Head of caudate nucleus (tissue), 42 donors: ENCODE data around the gene CPNE4.
"Not testable (repeated sequence)": the region's sequence is repeated elsewhere in the genome, so short reads cannot be mapped to it uniquely, and the experiment has no call there.

ENCODE experiments used
- DNase-seq, 42 donors: peaks; one replicate each; pipeline versions ENCODE4 v3.0.0 to v3.0.0-alpha.2; 2020 to 2021; ENCODE audit warnings: mixed read lengths in 7 of 42
- intact Hi-C: fragments of 100-400 bp; cut with DNase I; formaldehyde crosslinking; loops from one replicate; pipeline ENCODE4 v1.15.0; 2022

CPNE4 gene

DNA sequence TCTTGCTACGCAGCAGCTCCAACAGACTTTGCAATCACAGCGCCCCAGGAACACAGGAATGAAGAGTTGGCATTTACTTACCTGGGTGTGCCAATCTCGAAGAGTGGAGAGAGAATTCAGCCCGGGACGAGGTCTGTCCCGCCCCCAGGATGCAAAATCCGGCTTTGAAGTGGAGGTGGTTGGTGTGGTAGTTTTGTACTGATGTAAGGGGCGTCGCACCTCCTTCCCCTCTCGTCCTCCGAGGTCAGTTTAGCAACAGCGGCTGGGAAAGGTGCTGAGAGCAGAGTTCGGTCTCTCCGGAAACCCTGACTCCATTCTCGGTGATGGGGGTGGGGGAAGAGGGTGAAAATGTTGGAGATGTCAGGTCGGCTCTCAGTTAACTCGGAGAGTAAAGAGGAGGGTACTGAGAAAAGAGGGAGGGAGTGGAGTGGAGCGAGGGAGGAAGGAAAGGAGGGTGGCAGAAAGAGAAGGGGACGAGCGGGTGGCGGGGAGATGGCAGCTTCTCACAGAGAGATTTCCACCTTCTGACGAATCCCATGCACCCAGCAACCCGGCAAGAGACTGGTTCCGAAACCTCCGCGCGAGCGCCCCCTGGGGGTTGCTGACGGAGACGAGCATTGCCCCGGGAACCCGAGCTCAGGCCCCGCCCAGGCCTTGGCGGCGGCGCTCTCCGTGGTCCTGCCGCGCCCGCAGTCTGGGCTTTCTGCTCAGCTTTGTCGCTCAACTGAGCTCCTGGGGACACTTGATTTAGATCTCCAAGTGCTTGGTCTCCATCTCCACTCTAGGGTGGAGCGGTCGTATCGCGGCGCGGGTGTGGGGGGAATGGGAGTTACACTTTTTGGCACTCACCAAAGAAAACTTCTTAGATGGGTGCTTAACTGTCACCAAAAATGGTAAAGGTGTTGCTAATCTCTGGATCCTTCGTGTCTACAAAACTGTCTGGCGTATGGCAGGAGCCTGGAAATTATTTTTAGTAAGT lies at the start of gene CPNE4:
Gene CPNE4 (minus strand): TSS at position 529 of the 979 bp plus-strand sequence.
- intact Hi-C loops, result loop anchor here (10.0 kb wide), 1 partner anchor 250 kb away; no protein-coding TSS in a partner anchor
- DNase-seq, result peak; percentile 54 to 94 (median 86)

DNA sequence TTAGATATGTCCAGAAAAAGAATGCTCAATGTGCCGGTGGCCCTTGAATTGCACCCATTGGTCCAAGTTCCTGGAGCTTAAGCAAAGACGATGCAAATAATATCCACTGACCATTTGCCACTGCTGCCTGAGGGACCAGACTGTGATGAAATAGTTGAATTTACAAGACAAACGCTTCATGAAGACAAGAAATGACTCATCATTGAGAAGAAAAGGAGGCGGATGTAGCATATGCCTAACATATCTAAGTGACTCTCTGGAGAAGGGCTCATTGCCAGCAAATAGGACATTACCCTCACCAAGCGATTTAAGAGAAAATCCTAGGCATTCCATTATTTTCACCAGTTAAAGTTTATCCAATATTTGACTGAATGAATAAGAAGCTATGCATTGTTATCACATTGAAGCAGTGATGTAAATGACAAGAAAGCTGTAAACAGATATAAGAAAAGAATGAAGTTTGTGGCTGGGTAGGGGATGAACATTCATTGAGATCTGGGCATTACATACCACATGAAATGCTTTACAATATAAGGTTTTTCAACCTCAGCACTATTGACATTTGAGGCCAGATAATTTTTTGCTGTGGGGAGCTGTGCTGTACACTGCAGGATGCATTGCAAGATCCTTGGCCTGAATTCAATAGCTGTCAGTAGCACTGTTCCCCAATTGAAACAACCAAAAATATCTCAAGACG lies 48.9 kb upstream of the CPNE4 start:
- no peak for DNase-seq
- intact Hi-C loops, result no loop called here

DNA sequence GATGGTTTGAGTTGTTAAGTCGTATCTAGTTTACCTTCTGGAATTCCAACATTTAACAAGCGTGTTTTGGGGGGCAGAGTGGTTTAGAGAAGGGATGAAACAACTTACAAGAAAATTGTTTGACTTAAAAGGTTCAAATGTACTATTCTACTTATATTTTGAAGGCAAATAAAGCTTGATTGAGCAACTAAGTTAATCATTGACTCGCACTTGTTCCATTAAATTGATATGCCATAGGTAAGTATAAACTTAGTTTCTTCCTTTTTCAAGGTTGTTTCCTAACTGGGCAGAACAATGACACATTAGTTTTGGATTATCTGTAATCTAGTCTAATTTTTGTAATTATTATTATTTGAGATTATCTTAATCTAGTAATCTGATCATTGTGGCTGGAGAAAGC lies 48.3 kb upstream of the CPNE4 start:
- DNase-seq, result no peak
- intact Hi-C loops, result no loop called here

DNA sequence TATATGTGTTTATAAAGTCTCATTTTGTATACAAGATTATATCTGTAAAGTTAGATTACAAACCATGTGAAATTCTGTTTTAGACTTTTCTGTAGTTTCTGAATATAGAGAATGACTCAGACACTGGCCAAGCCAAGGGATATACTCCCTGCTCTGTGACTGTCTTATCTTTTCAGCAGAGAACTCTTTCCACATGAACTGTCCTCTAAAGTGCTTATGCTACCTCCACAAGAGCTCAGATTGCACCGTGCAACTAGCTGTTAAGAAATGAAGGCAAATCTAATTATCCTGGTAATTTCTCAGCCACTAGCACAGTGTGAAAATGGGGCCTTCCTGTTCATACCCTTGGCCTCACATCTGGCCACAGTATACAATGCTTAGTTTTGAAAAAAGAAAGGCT lies 44.3 kb upstream of the CPNE4 start:
- no peak for DNase-seq
- intact Hi-C loops, result no loop called here

DNA sequence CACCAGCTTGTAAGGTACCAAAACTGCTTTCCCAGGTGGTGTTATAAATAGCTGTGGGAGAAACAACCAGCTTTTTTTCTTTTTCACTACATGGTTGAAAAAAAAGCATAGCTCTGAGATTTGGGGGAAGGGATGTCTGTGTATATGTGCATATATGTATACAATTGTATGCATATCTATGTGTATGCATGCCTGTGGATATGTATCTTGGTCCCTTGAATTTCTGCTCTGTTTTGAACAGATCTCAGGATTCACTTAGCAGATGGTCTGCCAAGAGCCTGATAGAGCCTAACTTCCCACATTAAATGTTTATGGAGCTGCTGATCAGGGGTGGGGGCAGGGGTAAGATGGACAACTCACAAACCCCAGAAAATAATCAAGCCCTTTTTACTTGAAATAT lies 39.0 kb upstream of the CPNE4 start:
- no peak for DNase-seq
- intact Hi-C loops, result no loop called here

DNA sequence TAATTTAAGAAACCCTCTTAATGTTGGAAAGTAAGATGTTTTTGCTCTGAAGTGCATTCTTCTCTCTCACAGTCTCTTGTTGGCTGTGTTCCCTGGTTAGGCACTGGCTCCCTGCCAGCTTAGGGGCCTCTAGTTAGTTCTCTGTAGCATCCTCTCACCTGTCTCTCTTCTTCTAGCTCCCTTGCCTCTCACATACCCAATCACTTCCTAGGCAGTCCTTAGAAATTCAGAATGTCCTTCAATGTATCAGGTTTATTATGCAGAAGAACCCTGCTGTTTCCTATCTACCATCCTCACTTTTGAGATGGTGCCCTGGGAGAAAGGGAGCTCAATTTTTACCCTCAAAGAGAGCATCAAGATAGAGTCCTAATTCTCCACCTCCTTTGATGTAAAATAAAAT lies 36.2 kb upstream of the CPNE4 start:
- intact Hi-C loops, result no loop called here
- no peak for DNase-seq

DNA sequence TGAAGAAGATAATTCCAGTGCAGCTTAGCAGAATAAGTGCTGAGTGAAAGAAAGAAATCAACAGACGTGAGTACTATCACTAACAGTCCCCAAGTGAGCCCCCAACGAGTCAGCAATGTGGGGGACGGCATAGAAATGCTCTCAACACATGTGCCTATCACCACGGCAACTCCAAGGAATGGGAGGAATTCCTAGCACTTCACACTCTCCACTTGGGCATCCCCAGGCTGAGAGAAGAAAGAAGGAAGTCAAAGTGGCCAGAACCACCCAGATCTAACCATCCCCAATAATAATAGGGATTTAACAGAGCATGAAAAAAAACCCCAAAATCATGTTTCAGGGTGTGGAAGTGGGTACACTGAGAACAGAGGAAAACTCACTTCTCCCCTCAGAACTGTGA lies 29.3 kb upstream of the CPNE4 start:
- DNase-seq, result no peak
- intact Hi-C loops, result no loop called here

DNA sequence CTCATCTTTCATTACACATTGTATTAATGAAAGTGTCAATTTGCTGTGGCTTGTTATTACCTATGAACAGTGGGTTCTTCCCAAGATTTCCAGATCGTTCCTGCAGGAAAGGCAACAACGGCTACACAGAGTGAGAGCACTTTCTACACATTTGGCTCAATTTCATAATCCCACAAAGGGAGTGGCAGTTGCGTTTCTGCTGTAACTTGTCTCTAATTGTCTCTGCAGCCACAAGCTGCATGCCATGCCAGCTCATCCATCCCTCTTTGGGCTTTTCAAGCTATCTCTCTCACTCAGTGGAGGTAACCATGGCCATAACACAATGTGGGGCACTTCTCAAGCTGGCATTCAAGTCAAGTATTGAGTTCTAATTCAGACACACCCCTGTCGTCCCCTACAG lies 27.7 kb upstream of the CPNE4 start:
- intact Hi-C loops, result no loop called here
- no peak for DNase-seq

DNA sequence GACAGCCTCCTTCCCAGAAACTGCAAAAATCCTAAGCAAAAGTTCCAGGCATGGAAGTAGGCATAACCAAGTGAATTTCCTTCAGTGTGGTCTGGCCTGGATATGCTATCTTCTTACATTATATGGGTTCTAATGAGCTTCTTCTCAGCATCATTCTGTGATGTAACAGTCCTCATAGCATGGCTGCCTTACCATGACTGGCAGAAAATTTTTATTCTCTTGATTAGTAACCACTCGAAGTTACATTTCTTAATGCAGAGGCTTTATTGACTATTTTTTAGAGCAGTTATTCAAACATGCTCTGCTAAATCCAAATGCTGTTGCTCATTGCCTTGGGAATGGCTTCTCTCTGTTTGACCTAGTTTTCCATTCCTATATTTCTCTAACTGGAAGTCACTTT lies 21.1 kb upstream of the CPNE4 start:
- intact Hi-C loops, result no loop called here
- no peak for DNase-seq

DNA sequence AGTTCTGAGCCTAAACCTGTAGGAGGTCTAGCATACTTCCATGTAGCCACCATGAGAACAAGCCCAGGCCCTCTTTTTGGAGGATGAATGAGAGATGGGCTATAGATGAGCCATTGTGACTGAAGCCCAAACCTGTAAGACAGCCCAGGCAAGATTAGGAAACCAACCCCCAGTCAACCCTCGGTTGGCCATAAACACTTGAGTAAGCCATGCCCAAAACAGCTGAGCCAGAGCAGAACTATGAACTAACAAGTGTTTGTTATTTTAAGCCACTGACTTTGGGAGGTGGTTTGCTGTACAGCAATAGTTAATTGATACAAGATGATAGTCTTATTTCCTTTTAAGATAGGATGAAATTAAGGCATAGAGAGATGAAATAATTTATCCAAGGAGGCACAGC lies 12.4 kb upstream of the CPNE4 start:
- no peak for DNase-seq
- intact Hi-C loops, result no loop called here

DNA sequence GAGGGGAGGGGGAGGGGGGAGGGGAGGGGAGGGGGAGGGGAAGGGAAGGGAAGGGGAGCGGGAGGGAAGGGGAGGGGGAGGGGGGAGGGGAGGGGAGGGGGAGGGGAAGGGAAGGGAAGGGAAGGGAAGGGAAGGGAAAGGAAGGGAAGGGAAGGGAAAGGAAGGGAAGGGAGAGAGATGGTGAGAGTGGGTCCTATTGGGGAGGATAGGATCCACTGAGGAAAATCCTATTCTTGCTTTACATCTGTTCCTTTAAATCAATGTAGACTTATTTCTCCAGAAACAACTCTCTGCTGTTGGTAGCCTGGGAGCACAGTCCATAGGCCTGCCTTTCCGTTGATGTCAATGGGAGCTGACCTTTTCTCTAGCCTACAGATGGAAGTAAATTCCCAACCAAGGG lies 10.1 kb upstream of the CPNE4 start:
- intact Hi-C loops, DNase-seq: not testable (repeated sequence)

DNA sequence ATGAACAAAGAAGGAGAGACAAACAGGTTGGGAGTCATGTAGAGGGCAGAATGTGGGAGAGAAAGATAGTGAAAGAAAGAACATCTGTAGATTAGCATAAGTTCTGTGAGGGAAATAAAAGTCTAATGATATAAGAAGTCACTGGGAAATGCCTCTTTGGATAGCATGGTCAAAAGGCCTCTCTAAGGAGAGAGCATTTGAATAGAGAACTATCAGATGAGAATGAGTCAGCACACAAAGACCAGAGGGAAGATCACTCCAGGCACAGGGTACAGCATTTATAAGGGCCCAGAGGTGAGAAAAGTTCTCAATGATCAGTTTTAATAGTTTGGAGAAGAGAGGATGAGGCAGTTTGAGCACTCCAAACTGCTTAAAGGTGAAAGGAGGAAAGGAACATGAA lies 7.9 kb upstream of the CPNE4 start:
- no peak for DNase-seq
- intact Hi-C loops, result no loop called here

DNA sequence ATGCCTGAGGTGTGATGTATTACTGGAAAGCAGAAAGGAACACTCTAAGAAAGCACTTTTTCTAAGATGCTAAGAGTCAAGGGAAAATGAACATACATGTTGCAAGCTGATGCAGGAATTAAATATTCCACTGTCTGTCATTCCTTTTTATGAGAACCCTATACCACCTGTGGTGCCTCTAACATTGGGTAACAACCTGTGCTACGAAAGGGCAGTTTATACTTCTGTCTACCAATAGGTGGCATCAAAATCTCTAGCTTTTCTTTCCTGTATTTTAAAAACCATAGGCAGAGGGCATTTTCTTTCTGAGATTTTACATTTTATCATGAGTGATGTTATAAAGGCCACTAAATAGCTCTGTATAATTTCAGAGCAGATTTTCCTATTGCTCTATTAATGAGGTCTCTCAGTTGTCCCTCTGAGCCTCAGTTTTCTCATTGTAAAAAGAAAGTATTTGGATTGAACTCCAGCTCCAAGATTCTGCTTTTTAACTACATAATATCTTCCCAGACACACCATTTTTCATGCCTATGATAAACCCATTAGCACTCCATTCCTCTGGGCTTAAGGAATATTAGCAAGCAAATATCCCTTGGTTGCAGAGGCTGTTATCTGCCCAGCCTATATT lies 3.5 kb upstream of the CPNE4 start:
- no peak for DNase-seq
- intact Hi-C loops, result loop anchor here (10.0 kb wide), 1 partner anchor 254 kb away; no protein-coding TSS in a partner anchor

DNA sequence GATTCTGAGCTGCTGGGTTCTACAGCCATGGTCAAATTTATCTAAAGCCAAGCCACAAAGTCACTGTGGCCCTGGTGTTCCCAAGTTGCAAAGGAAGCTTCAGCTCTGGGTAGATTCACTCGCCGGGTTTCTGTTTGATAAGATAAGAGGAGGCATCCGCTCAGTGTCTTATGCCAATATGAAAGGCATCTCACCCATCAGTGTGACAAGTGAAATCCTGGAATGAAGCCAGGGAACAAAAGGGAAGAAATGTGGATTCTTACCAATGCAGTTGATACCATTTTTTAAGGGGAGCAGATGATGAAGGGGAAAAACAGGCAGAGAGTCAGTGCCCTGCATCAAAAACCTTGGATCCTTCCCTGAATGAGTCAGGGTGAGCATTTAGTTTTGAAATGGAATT lies 2.8 kb upstream of the CPNE4 start:
- intact Hi-C loops, result loop anchor here (10.0 kb wide), 1 partner anchor 253 kb away; no protein-coding TSS in a partner anchor
- DNase-seq, result no peak

DNA sequence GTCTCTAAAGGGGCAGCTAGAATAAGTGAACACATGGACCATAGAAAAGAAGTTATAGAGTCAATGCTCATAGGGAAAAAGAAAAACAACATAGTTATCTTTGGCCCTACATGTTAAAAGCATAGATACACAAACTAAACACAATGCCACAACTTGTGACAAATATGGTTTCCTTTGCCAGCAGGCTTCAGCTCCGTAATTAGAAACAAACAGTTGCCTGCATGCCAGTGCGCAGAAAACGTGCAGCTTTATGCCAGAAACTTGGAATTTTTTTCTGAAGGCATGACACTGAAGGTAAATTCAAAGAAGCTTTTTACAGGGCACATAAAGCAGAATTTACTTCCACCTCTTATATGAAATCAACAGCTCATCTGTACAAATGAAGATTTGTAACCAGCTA lies 2.2 kb upstream of the CPNE4 start:
- intact Hi-C loops, result loop anchor here (10.0 kb wide), 1 partner anchor 252 kb away; no protein-coding TSS in a partner anchor
- DNase-seq, result no peak

DNA sequence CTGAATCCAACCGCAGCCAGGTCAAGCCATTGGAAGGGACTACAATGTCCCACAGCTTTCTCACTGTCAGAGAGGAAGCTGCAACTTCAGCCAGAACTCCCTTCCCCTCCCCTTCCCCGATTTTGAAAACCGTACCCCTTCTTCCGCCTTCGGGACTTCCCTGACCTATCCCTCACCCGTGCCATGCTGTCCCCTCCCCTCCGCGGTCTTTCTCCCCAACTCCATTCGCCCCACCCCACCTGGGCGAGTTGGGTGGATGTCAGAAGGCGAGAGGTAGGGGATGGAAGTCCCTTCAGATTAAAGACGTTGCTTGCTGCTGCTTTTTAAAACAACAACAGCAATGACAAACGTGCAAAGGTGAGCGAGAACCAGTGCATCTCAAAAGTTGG lies 723 bp downstream of the CPNE4 start:
- intact Hi-C loops, result loop anchor here (10.0 kb wide), 1 partner anchor 249 kb away; no protein-coding TSS in a partner anchor

DNA sequence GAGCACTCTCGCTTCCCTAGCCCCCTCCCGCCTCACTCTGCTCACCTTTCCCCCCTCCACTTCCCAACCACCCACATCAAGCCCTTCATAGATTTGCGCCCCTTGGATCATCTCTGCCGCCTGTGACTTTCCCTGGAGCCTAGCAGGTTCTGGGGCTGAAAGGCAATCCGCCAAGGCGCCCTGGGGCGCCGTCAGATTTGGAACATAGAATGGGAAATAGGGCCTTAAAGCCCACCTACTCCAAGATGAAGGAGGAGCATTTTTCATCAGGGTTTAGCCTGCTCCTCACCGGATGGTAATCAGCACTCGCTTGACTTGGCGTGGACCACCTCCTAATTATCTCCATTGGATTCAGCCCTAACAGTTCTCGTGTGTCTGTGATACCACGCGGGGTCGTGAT lies 1.3 kb downstream of the CPNE4 start:
- intact Hi-C loops, result loop anchor here (10.0 kb wide), 1 partner anchor 249 kb away; no protein-coding TSS in a partner anchor
- no peak for DNase-seq

More for the DNA sequence above, 723 bp downstream of the CPNE4 start:
- no peak for DNase-seq

DNA sequence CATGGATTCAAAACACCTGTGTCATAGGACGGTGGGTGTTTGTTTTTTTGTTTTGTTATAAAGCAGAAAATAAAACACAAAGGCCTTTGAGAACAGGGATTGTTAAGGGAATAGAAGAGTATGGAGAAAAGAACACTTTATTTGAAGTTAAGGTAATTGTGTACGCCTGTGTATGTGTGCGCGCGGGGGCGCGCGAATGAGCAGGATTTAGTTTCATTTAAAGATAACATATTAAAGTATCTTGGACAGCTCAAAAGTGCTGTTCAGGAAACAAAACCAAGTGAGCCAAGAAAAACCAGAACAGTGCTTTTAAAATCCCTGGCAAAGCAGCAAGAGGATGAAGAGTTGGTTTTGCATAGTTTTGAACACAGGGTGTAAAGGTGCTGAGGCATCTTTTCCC lies 1.9 kb downstream of the CPNE4 start:
- intact Hi-C loops, result loop anchor here (10.0 kb wide), 1 partner anchor 248 kb away; no protein-coding TSS in a partner anchor
- DNase-seq, result no peak

DNA sequence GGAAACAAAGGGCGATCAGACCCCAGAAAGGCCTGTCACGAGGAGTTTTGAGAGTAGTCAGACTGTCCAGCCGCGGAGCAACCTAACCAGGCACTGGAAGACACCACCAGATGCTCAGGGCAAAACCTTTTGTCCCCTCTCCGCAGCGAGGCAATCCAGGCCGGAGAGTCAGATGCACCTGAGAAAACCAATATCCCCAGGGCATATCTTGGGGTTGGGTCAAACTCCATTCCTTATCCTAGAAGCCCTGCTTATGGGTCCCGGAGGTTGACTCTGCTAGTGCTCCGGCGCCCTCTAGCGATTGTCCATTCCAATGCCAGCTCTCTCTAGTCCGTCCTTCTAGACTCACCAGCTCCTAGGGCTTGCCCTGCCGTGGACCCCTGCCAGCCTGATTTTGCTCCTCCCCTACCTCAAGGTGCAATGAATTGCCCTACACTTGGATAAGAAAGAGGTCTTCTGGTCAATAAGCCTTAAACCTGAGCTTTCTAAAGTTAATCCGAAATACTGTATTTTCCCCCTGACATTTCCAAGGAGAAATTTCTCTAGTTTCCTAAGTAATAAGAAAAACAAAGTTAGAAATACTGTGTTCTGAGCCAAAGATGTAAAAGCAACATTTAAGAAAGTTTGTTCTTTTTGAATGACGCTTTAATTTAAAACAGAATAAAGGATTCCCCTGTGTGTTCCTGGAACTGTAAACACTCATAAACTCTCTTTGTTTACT lies 5.5 kb downstream of the CPNE4 start:
- intact Hi-C loops, result no loop called here
- DNase-seq, result peak; percentile 67 to 92 (median 85)
